ENCODE data around the gene HKDC1.

Gene HKDC1

GRCh38 chr10:69232252-69232651, 12.1 kb downstream of the HKDC1 start:
- H3K27ac ChIP-seq (ENCODE audit: low read depth, low read length): no peak overlapping the region
- WGBS: 73% methylated on average over 9 of the region's 9 CpGs
- no peaks in the 10 kb centered on the region for H3K27me3 ChIP-seq (ENCODE audit: insufficient read depth, low read length)
- no peak overlapping the region for H3K9ac ChIP-seq (ENCODE audit: low read depth, low read length)
- no peak overlapping the region for H3K4me3 ChIP-seq (ENCODE audit: low read length)
- no peaks in the 10 kb centered on the region for H3K9me3 ChIP-seq (ENCODE audit: insufficient read depth, low read depth, low read length)
- H3K36me3 ChIP-seq (ENCODE audit: insufficient read depth, low read length): no peaks in the 10 kb centered on the region
- peaks cover 13% of the 10 kb centered on the region; the same call in 1 of the 2 replicates for H3K4me1 ChIP-seq (ENCODE audit: insufficient read depth, low read length)

GRCh38 chr10:69232736-69233480, 12.8 kb downstream of the HKDC1 start:
- H3K36me3 ChIP-seq (ENCODE audit: insufficient read depth, low read length): no peaks in the 10 kb centered on the region
- 85% methylated on average over 22 of the region's 22 CpGs for WGBS
- no peaks in the 10 kb centered on the region for H3K27me3 ChIP-seq (ENCODE audit: insufficient read depth, low read length)
- no peak overlapping the region for H3K4me3 ChIP-seq (ENCODE audit: low read length)
- H3K9me3 ChIP-seq (ENCODE audit: insufficient read depth, low read depth, low read length): no peaks in the 10 kb centered on the region
- H3K27ac ChIP-seq (ENCODE audit: low read depth, low read length): no peak overlapping the region
- H3K9ac ChIP-seq (ENCODE audit: low read depth, low read length): no peak overlapping the region
- H3K4me1 ChIP-seq (ENCODE audit: insufficient read depth, low read length): peaks cover 16% of the 10 kb centered on the region; the same call in 1 of the 2 replicates

GRCh38 chr10:69234447-69234846, 14.3 kb downstream of the HKDC1 start:
- no peaks in the 10 kb centered on the region for H3K9me3 ChIP-seq (ENCODE audit: insufficient read depth, low read depth, low read length)
- WGBS: 92% methylated on average over 3 of the region's 3 CpGs
- no peak overlapping the region for H3K4me3 ChIP-seq (ENCODE audit: low read length)
- H3K4me1 ChIP-seq (ENCODE audit: insufficient read depth, low read length): peaks cover 16% of the 10 kb centered on the region; the same call in 1 of the 2 replicates
- no peak overlapping the region for H3K9ac ChIP-seq (ENCODE audit: low read depth, low read length)
- no peaks in the 10 kb centered on the region for H3K27me3 ChIP-seq (ENCODE audit: insufficient read depth, low read length)
- H3K36me3 ChIP-seq (ENCODE audit: insufficient read depth, low read length): no peaks in the 10 kb centered on the region
- H3K27ac ChIP-seq (ENCODE audit: low read depth, low read length): no peak overlapping the region

GRCh38 chr10:69237528-69238159, 17.5 kb downstream of the HKDC1 start:
- H3K4me3 ChIP-seq (ENCODE audit: low read length): no peak overlapping the region
- H3K9ac ChIP-seq (ENCODE audit: low read depth, low read length): no peak overlapping the region
- H3K36me3 ChIP-seq (ENCODE audit: insufficient read depth, low read length): no peaks in the 10 kb centered on the region
- 28% methylated on average over 16 of the region's 17 CpGs for WGBS
- H3K4me1 ChIP-seq (ENCODE audit: insufficient read depth, low read length): peaks cover 10% of the 10 kb centered on the region
- no peaks in the 10 kb centered on the region for H3K9me3 ChIP-seq (ENCODE audit: insufficient read depth, low read depth, low read length)
- H3K27ac ChIP-seq (ENCODE audit: low read depth, low read length): no peak overlapping the region
- H3K27me3 ChIP-seq (ENCODE audit: insufficient read depth, low read length): no peaks in the 10 kb centered on the region

GRCh38 chr10:69239136-69239535, 19.0 kb downstream of the HKDC1 start:
- no peak overlapping the region for H3K9ac ChIP-seq (ENCODE audit: low read depth, low read length)
- H3K27ac ChIP-seq (ENCODE audit: low read depth, low read length): no peak overlapping the region
- H3K27me3 ChIP-seq (ENCODE audit: insufficient read depth, low read length): no peaks in the 10 kb centered on the region
- no peaks in the 10 kb centered on the region for H3K9me3 ChIP-seq (ENCODE audit: insufficient read depth, low read depth, low read length)
- no peaks in the 10 kb centered on the region for H3K36me3 ChIP-seq (ENCODE audit: insufficient read depth, low read length)
- H3K4me1 ChIP-seq (ENCODE audit: insufficient read depth, low read length): peaks cover 8% of the 10 kb centered on the region
- no peak overlapping the region for H3K4me3 ChIP-seq (ENCODE audit: low read length)
- WGBS: 84% methylated on average over 5 of the region's 5 CpGs

- Histone ChIP-seq H3K9me3 (ENCODE audit: insufficient read depth, low read depth, low read length) (no peaks in the 10 kb centered on the region), H3K9ac (ENCODE audit: low read depth, low read length) (no peak overlapping the region), H3K27me3 (ENCODE audit: insufficient read depth, low read length) (no peaks in the 10 kb centered on the region), H3K4me3 (ENCODE audit: low read length) (no peak overlapping the region), H3K4me1 (ENCODE audit: insufficient read depth, low read length) (peaks cover 8% of the 10 kb centered on the region), H3K36me3 (ENCODE audit: insufficient read depth, low read length) (no peaks in the 10 kb centered on the region), H3K27ac (ENCODE audit: low read depth, low read length) (no peak overlapping the region)
- 95% methylated on average over 6 of the region's 6 CpGs for WGBS
These were observed 19.8 kb downstream of the HKDC1 start for GRCh38 chr10:69239816-69240434.

- Histone ChIP-seq H3K9ac (ENCODE audit: low read depth, low read length) (no peak overlapping the region), H3K9me3 (ENCODE audit: insufficient read depth, low read depth, low read length) (no peaks in the 10 kb centered on the region)
- WGBS: 92% methylated on average over 11 of the region's 11 CpGs
These were observed 20.3 kb downstream of the HKDC1 start for GRCh38 chr10:69240455-69240854.

GRCh38 chr10:69241575-69241974, 21.4 kb downstream of the HKDC1 start:
- Histone ChIP-seq H3K27ac (ENCODE audit: low read depth, low read length) (no peak overlapping the region), H3K4me1 (ENCODE audit: insufficient read depth, low read length) (peaks cover 8% of the 10 kb centered on the region), H3K9me3 (ENCODE audit: insufficient read depth, low read depth, low read length) (no peaks in the 10 kb centered on the region), H3K36me3 (ENCODE audit: insufficient read depth, low read length) (no peaks in the 10 kb centered on the region), H3K9ac (ENCODE audit: low read depth, low read length) (no peak overlapping the region), H3K4me3 (ENCODE audit: low read length) (no peak overlapping the region), H3K27me3 (ENCODE audit: insufficient read depth, low read length) (no peaks in the 10 kb centered on the region)
- WGBS: 95% methylated on average over 7 of the region's 7 CpGs

More at GRCh38 chr10:69240455-69240854, 20.3 kb downstream of the HKDC1 start:
- H3K4me3 ChIP-seq (ENCODE audit: low read length): no peak overlapping the region
- peaks cover 8% of the 10 kb centered on the region for H3K4me1 ChIP-seq (ENCODE audit: insufficient read depth, low read length)
- no peaks in the 10 kb centered on the region for H3K36me3 ChIP-seq (ENCODE audit: insufficient read depth, low read length)
- H3K27ac ChIP-seq (ENCODE audit: low read depth, low read length): no peak overlapping the region
- no peaks in the 10 kb centered on the region for H3K27me3 ChIP-seq (ENCODE audit: insufficient read depth, low read length)

- H3K4me3 ChIP-seq (ENCODE audit: low read length): no peak overlapping the region
- no peak overlapping the region for H3K9ac ChIP-seq (ENCODE audit: low read depth, low read length)
- no peaks in the 10 kb centered on the region for H3K36me3 ChIP-seq (ENCODE audit: insufficient read depth, low read length)
- WGBS: 92% methylated on average over 10 of the region's 11 CpGs
- peaks cover 8% of the 10 kb centered on the region for H3K4me1 ChIP-seq (ENCODE audit: insufficient read depth, low read length)
- H3K27me3 ChIP-seq (ENCODE audit: insufficient read depth, low read length): no peaks in the 10 kb centered on the region
- no peaks in the 10 kb centered on the region for H3K9me3 ChIP-seq (ENCODE audit: insufficient read depth, low read depth, low read length)
- H3K27ac ChIP-seq (ENCODE audit: low read depth, low read length): no peak overlapping the region
These were observed 22.1 kb downstream of the HKDC1 start for GRCh38 chr10:69242040-69242851.

- Histone ChIP-seq H3K4me3 (ENCODE audit: low read length) (no peak overlapping the region), H3K4me1 (ENCODE audit: insufficient read depth, low read length) (peaks cover 6% of the 10 kb centered on the region), H3K9me3 (ENCODE audit: insufficient read depth, low read depth, low read length) (no peaks in the 10 kb centered on the region), H3K9ac (ENCODE audit: low read depth, low read length) (no peak overlapping the region), H3K27me3 (ENCODE audit: insufficient read depth, low read length) (no peaks in the 10 kb centered on the region), H3K36me3 (ENCODE audit: insufficient read depth, low read length) (no peaks in the 10 kb centered on the region), H3K27ac (ENCODE audit: low read depth, low read length) (no peak overlapping the region)
- WGBS: 87% methylated on average over 5 of the region's 5 CpGs
These were observed 22.7 kb downstream of the HKDC1 start for GRCh38 chr10:69242852-69243212.

GRCh38 chr10:69243817-69244216, 23.7 kb downstream of the HKDC1 start:
- Histone ChIP-seq H3K9me3 (ENCODE audit: insufficient read depth, low read depth, low read length) (no peaks in the 10 kb centered on the region), H3K4me3 (ENCODE audit: low read length) (no peak overlapping the region), H3K36me3 (ENCODE audit: insufficient read depth, low read length) (no peaks in the 10 kb centered on the region), H3K27me3 (ENCODE audit: insufficient read depth, low read length) (no peaks in the 10 kb centered on the region), H3K9ac (ENCODE audit: low read depth, low read length) (no peak overlapping the region), H3K27ac (ENCODE audit: low read depth, low read length) (no peak overlapping the region), H3K4me1 (ENCODE audit: insufficient read depth, low read length) (peaks cover 5% of the 10 kb centered on the region; the same call in 1 of the 2 replicates)
- 95% methylated on average over 10 of the region's 10 CpGs for WGBS

All from HUES64 (cell line).